Osteoblast (primary cell): Measurements from ENCODE around the gene CTDP1. TPM values are rescaled to one million over a fixed set of nuclear protein-coding genes. Genes with fewer than 3 reads are reported as not detected.

Experiments used
- DNase-seq: peaks from one replicate; pipeline ENCODE4 v3.0.0; 2011; ENCODE audit warnings: low spot score, mixed read lengths; ENCODE audit not compliant: insufficient read length; ENCODE audit errors: missing footprints
- H2AFZ ChIP-seq: 2 replicates; pipeline ENCODE4 v1.6.0; 2011; ENCODE audit warnings: mild to moderate bottlenecking, low read length
- H3K27ac ChIP-seq: 2 replicates; pipeline ENCODE4 v1.5.1; 2011; ENCODE audit warnings: mild to moderate bottlenecking, low read depth, low read length, moderate library complexity
- H3K27me3 ChIP-seq: 2 replicates; pipeline ENCODE4 v1.6.0; 2012; ENCODE audit warnings: mild to moderate bottlenecking, control low read depth, inconsistent platforms, low read length, moderate library complexity; ENCODE audit not compliant: insufficient read depth
- H3K36me3 ChIP-seq: 2 replicates; pipeline ENCODE4 v1.5.1; 2011; ENCODE audit warnings: mild to moderate bottlenecking, low read length, control low read depth, moderate library complexity; ENCODE audit not compliant: insufficient read depth
- H3K4me1 ChIP-seq: 2 replicates; pipeline ENCODE4 v1.5.1; 2011; ENCODE audit warnings: mild to moderate bottlenecking, low read length, control low read depth, moderate library complexity; ENCODE audit not compliant: insufficient read depth
- H3K4me2 ChIP-seq: 2 replicates; pipeline ENCODE4 v1.6.0; 2011; ENCODE audit warnings: mild to moderate bottlenecking, low read length; ENCODE audit not compliant: insufficient read depth
- H3K4me3 ChIP-seq: fragments of 200-600 bp; sonication (generic); 3 replicates; pipeline ENCODE4 v1.5.1; 2012; ENCODE audit warnings: mild to moderate bottlenecking, low read length, inconsistent platforms; ENCODE audit not compliant: insufficient read depth
- H3K79me2 ChIP-seq: 2 replicates; pipeline ENCODE4 v1.6.0; 2012; ENCODE audit warnings: mild to moderate bottlenecking, low read length, control low read depth, inconsistent platforms; ENCODE audit not compliant: insufficient read depth
- H3K9me3 ChIP-seq: 2 replicates; pipeline ENCODE4 v1.5.1; 2011; ENCODE audit warnings: low read depth, low read length, control low read depth
- H4K20me1 ChIP-seq: 2 replicates; pipeline ENCODE4 v1.6.0; 2012; ENCODE audit warnings: mild to moderate bottlenecking, low read length, control low read depth; ENCODE audit not compliant: insufficient read depth
- CTCF ChIP-seq: IDR thresholded peaks from 2 replicates; pipeline ENCODE4 v1.5.1; 2011; ENCODE audit warnings: mild to moderate bottlenecking, low read depth, low read length, moderate library complexity; ENCODE audit errors: extremely low read depth
- total RNA-seq: library from RNA; depleted of rRNA; stranded (reverse); fragments of >200 nt; gene quantifications from 2 replicates; pipeline ENCODE4 v1.2.3, GENCODE V29; 2012

The CTDP1 gene
- total RNA-seq, 1 donor: 26.8 TPM

DNA sequence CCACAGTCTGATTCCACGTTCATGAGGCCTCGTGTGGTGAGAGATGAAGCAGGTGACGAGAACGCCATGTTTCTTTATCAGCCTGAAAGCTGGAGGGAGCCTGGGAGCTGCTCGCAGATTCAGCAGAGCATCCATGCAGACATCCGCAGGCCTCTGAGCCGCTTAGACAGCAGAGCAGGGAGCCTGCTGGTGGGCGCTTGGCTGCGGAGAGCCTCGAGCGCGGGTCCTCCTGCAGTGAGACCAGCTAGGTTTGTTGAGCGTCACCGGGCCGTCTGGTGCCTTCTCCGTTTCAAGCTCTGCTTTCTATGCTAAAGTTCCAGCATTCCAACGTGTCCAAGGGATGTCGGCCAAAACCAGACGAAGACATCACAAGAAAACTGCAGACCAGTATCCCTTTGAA lies 27.6 kb downstream of the CTDP1 start:
- no peaks in the 10 kb centered on the region for H3K27me3 ChIP-seq
- no peak overlapping the region for H3K27ac ChIP-seq
- no peak for TF ChIP-seq CTCF
- no peak overlapping the region for H3K4me2 ChIP-seq
- no peaks in the 10 kb centered on the region for H3K9me3 ChIP-seq
- H4K20me1 ChIP-seq: peaks cover 17% of the 10 kb centered on the region
- peaks cover 45% of the 10 kb centered on the region for H3K36me3 ChIP-seq
- H3K4me3 ChIP-seq: no peak overlapping the region
- DNase-seq: no peak
- peaks cover 17% of the 10 kb centered on the region for H3K79me2 ChIP-seq
- H3K4me1 ChIP-seq: no peaks in the 10 kb centered on the region
- H2AFZ ChIP-seq: no peak overlapping the region

GRCh38 chr18:79707671-79708070 lies 28.1 kb downstream of the CTDP1 start:
- Histone ChIP-seq H3K36me3 (peaks cover 45% of the 10 kb centered on the region), H3K27me3 (no peaks in the 10 kb centered on the region), H3K4me3 (no peak overlapping the region), H3K79me2 (peaks cover 16% of the 10 kb centered on the region), H4K20me1 (peaks cover 15% of the 10 kb centered on the region), H3K4me1 (no peaks in the 10 kb centered on the region), H2AFZ (no peak overlapping the region), H3K4me2 (no peak overlapping the region), H3K27ac (no peak overlapping the region), H3K9me3 (no peaks in the 10 kb centered on the region)
- DNase-seq: no peak
- TF ChIP-seq CTCF: no peak

GRCh38 chr18:79708412-79708811 lies 28.8 kb downstream of the CTDP1 start:
- Histone ChIP-seq H2AFZ (no peak overlapping the region), H3K9me3 (no peaks in the 10 kb centered on the region), H3K79me2 (peaks cover 10% of the 10 kb centered on the region), H4K20me1 (peaks cover 13% of the 10 kb centered on the region), H3K4me3 (no peak overlapping the region), H3K36me3 (peaks cover 43% of the 10 kb centered on the region), H3K4me1 (no peaks in the 10 kb centered on the region), H3K27ac (no peak overlapping the region), H3K27me3 (no peaks in the 10 kb centered on the region), H3K4me2 (no peak overlapping the region)
- DNase-seq: no peak
- TF ChIP-seq CTCF: no peak

- DNase-seq: no peak
- H3K79me2 ChIP-seq: no peaks in the 10 kb centered on the region
- no peaks in the 10 kb centered on the region for H4K20me1 ChIP-seq
Observed at GRCh38 chr18:79712206-79712857, 32.7 kb downstream of the CTDP1 start.

More at GRCh38 chr18:79712206-79712857, 32.7 kb downstream of the CTDP1 start:
- Histone ChIP-seq H3K4me3 (no peak overlapping the region), H2AFZ (no peak overlapping the region), H3K9me3 (no peaks in the 10 kb centered on the region), H3K27me3 (no peaks in the 10 kb centered on the region), H3K4me2 (no peak overlapping the region), H3K27ac (no peak overlapping the region), H3K4me1 (no peaks in the 10 kb centered on the region), H3K36me3 (peaks cover 39% of the 10 kb centered on the region)
- TF ChIP-seq CTCF: no peak
